ENCODE results near the gene PHF19. TPM values are rescaled to one million over a fixed set of nuclear protein-coding genes. Genes with fewer than 3 reads are reported as not detected.

PHF19 gene
- total RNA-seq, 1 experiment from 2014 or later = 73.4 TPM

- no peak for DNase-seq (ENCODE audit: low read depth)
These were observed 15.1 kb upstream of the PHF19 start for GRCh38 chr9:120891884-120892747.

GRCh38 chr9:120891245-120891883 is 14.4 kb upstream of the PHF19 start:
- peak; percentile 39 for DNase-seq (ENCODE audit: low read depth)

DNA sequence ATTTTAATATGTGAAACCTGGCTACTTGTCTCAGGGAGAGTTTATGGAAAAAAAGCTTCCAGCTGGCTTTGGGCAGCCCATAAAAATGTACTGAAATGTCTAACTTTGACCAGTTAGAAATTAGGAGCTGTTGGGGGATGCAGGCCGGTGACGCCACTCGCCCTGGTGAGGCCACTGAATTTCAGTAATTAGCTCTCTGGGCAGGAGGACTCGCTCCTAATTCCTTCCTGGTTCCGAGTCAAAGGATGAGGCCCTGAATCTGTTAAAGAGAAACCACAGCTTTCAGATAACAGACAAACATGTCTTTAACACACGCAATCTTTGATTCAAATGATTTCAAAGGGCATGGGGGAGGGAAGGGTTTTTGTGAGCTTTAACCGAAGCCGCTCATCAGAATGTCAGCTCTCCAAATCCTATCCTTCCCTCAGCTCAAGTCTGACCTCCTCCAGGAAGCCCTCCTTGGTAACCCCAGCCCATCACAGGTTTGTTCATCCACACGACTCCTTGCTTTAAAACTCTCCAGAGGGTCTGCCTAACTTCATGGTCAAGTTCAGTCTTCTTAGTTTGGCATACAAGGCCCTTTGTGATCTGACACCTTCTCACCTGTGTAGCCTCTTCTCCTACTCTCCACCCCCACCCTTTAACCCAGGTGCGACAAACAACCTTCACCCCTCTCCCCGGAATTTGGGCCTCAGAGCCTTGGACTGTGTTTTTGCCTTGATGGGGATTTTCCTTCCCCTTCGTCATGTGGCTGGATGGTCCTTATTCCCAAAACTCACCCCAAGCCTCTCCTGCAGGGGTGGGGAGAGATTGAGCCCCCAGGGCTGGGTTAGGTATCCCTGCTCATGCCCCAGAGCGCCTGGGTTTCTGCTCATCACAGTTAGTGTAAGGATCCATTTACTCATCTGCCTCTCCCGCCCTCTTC is 13.6 kb upstream of the PHF19 start:
- DNase-seq (ENCODE audit: low read depth) = peak; percentile 80

DNA sequence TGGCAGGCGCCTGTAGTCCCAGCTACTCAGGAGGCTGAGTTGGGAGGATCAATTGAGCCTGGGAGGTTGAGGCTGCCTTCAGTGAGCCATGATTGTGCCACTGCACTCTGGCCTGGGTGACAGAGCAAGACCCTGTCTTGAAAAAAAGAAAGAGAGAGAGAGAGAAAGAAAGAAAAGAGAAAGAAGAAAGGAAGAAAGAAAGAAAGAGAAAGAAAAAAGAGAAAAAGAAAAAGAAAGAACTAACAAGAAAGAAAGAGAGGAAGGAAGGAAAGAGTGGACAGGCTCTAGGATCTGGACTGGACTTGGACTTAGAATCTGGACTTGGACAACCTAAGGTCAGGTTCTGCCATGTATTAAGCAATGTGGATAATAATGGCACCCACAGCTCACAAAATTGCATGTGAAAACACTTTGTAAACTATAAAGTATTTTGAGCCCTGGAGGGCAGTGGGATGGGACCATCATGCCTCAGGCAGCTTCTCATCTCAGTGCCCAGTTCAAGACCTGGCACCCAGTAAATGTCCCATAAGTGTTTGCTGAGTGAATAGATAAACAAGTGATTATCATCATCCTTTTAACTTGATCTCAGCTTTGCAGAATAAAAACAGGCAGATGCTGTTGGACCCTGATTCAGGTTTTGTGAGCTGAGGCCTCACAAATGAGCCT is 12.8 kb upstream of the PHF19 start:
- no peak for DNase-seq (ENCODE audit: low read depth)

- no peak for DNase-seq (ENCODE audit: low read depth)
These were observed 11.6 kb upstream of the PHF19 start for GRCh38 chr9:120888626-120889025.

GRCh38 chr9:120886490-120886967 is 9.5 kb upstream of the PHF19 start:
- DNase-seq (ENCODE audit: low read depth) = peak; percentile 90

GRCh38 chr9:120885958-120886357 is 9.0 kb upstream of the PHF19 start:
- peak; percentile 61 for DNase-seq (ENCODE audit: low read depth)

GRCh38 chr9:120885457-120885856 is 8.5 kb upstream of the PHF19 start:
- no peak for DNase-seq (ENCODE audit: low read depth)

GRCh38 chr9:120883608-120883996 is 6.6 kb upstream of the PHF19 start:
- DNase-seq (ENCODE audit: low read depth) = no peak

DNA sequence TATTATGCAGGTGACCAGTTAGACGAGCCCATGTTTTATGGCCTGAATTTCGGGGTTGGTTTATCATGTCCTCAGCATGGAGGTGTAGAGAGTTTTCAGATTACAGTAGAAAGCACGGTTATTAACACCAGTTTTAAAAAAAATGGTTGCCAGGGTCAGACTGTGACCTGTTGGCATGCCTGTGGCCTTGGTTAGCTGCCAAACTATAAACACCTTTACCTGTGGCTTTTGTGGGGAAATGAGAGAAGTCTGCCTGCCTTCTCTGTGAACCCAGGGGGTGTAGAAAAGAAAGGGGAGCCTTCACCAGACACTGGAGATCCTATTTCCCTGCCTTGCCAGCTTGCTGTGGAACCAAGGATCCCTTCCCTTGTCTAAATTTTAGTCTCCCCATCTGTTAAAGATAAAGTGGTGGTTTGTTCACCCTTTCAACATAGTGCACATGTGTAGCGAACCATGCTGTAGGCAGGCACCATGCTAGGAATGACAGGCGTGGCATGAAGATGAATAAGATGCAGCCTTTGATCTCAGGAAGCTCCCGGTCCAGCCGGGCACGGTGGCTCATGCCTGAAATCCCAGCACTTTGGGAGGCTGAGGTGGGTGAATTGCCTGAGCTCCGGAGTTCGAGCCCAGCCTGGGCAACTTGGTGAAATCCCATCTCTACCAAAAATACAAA is 6.1 kb upstream of the PHF19 start:
- DNase-seq (ENCODE audit: low read depth) = peak; percentile 58

GRCh38 chr9:120879446-120879845 is 2.5 kb upstream of the PHF19 start:
- DNase-seq (ENCODE audit: low read depth) = no peak

DNA sequence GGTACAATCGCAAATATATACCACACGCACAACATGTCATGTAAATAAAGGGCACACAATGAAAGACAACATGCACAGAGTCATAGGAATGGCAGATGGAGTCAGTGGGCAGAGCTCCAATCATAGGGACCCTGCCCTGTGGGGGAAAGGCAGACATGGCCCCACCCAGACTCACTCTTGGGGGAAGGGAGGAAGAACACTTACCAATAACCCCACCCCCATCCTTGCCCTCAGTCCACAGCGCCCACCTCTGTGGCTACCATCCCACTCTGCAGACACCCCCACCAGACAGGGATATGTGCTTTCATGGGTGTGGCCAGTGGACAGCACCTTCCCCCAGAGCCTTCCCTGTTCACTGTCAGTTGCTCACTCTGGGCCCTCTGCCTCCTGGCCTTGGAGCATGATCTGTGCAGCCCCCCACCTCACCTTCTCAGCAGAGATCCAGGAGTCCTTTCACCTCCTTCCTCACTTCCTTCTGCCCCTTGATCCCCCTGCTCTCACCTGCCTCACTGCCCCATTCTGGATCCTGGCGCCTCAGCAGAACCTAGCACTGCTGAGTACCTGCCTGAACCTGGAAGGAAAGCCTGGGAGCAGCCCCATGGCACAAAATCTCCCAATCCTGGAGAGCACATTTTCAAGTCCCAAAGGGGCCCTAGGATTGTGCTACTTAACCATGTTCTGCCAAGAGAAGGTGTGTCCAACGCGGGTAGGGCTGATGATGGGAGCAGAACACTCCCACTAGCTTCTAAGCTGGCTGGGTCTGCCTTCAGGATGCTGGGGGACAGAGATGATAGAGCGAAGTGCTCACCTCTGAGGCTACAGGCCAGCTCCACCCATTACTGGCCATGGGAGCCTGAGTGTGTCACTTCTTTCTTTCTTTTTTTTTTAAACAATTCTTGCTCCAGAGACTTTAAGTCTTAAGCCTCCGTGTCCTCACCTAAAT is 1.5 kb upstream of the PHF19 start:
- no peak for DNase-seq (ENCODE audit: low read depth)

DNA sequence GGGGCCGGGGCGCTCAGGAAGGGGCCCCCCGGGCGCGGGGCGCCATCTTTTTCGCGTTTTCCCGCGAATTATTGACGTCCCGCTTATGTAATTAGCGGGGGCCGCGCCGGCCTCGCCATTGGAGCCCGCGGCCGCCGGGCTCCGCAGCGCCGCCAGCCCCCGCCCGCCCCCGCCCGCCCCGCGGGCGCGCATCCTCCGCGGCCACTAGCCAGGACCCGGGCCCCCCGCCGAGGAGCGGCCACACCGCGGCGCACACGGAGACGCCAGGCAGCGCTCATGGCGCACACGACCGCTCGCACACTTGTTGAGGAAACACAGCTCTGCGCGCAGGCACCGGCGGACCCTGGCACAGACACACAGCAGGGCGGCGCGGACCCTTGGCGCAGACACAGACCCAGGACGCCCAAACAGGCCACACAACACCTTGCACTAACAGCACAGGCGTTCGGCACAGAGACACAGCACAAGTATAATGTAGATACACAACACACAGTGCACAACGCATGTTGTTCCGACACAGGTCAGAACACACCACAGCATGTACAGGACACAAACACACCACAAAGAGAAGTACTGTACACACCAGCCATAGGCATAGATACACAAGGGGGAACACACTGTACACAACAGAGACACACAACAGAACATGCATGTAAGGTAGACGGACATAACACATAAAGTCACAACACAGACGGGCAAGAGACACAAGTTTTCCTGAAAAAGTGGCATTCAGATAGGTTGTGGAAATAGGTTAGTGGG is 467 bp upstream of the PHF19 start:
- peak; percentile 78 for DNase-seq (ENCODE audit: low read depth)

DNA sequence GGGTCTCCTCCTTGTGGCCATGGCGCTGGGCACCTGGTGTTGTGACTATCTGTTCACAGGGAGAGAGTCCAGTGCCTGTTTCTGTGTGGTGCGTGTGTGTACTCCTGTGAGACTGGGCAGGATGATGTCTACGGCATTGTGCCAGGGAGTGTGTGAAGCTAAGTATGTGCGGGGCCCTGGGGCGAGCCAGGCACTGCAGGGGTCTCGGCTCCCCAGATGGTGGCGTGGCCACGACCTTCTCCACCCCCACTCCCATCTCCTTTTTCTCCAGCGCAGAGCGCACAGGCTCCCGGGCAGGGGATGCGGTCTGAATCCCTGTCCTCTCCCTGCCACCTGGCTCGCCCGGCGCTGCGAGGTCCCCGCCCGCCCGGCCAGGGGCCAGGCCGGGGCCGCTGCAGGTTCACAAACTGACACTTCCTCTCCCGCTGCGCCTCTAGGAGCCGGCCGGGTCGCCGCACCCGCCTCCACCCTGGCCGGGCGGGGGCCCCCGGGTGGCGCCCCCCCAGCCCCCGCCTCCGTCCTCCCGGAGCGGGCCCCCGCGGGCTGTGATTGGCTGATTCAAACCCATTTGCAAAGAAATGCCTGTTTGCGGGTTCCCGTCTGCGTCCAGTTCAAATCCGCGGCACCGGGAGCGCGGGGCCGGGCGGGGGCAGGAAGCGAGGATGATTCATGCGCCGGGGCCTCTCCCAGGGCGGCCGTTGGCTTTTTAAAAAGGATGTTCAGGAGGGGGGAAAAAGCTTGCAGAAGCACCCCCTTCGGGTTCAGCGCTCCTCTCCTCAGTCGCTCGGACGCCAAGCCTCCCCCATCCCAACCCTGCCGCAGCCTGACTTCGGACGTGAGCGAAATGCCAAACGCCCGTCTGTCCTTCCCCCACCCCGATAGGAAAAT is 790 bp downstream of the PHF19 start:
- DNase-seq (ENCODE audit: low read depth) = peak; percentile 95

DNA sequence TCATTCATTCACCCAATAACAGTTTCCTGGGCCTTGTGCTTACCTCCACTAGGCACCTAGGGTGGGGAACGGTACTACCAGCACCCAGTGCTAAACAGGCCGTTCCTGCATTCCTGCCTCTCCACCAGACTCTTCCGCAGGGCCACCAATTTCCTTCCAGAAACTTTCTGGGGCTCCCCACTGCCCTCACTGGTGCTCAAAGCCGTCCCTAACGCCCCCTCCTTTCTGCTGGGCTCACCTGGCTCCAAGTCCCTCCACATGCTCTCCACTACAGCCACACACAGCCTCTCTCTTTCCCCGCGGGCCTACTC is 1.4 kb downstream of the PHF19 start:
- no peak for DNase-seq (ENCODE audit: low read depth)

DNA sequence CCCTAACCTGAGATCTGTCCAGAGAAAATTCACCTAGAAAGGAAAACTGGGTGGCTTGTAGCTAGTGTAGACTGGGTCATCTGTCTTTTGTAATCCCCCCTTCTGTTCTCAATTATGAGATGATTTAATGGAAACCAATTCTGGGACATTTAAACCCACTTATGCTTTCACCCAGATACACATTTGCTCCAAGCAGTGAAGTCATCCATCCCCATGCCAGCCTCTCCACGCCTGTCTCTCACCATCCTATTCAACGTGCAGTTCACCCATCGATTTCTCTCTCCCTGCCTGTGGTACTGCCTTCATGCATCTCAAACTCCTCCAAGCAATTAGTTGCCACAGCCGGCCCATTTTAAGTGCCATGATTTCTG is 1.8 kb downstream of the PHF19 start:
- no peak for DNase-seq (ENCODE audit: low read depth)

DNA sequence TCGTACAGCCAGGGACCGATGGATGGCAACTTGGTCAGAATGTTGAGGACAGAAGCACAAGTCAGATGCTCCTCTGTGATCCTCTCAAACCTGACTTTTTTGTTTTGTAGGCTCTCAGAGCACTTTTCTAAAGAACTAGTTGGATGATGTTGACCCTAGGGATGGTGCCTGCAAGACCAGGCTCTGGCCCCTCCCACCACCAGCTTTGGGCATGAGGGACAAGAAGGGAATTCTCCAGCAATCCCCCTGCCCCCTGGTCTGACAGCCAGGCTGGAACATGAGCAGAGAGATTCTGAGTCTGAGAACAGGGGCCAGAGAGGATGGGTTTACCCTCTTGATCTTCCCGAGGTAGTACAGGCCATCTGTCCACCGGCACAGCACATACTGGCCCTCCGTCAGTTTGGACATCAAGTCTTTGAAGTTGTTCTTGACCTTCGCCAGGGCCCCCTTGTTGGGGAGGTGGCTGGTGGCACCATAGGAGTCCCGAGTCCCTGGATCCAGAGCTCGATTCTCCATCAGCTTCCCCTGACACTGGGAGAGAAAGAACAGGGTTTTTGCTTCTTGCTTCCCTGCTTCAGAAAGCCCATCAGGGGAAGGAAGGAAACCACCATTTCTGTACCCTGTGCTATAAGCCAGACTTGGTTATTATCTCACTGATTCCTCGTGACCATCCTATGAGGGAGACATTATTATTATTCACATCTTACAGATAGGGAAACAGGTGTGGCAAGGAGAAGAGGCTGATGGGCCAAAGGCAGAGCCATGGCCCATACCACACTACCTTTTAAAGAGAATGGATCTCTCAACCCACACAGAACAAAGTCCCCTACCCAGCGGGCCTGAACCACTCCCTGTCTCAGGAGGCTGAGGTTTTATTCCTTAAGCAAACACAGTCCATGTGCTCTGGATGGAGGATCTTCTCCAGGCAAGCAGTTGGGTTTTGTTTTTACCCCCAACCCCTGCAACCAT is 2.5 kb downstream of the PHF19 start:
- no peak for DNase-seq (ENCODE audit: low read depth)

All from RPMI7951 (cell line).